Esophagus muscularis mucosa (tissue), 4 donors: ENCODE measurements around the gene HSPA1B. TPM values are rescaled to one million over a fixed set of nuclear protein-coding genes. Genes with fewer than 3 reads are reported as not detected.
"Not testable (repeated sequence)": the region's sequence is repeated elsewhere in the genome, so short reads cannot be mapped to it uniquely, and the experiment has no call there.

Experiments
- DNase-seq: peaks from one replicate; pipeline ENCODE4 v3.0.0-alpha.2; 2017; ENCODE audit errors: extremely low spot score
- H3K27ac ChIP-seq, 4 donors: fragments of 200-600 bp; sonication (generic); replicated peaks in 1 of 4; 1 replicate in 3 of 4; 2 replicates in 1 of 4; pipeline ENCODE4 v1.5.1; 2016 to 2019; ENCODE audit warnings: mild to moderate bottlenecking in 1 of 4
- H3K27me3 ChIP-seq, 4 donors: fragments of 200-600 bp; sonication (generic); one replicate each; pipeline versions ENCODE4 v1.5.1 to v1.6.0; 2016 to 2019
- H3K36me3 ChIP-seq, 4 donors: fragments of 200-600 bp; sonication (generic); one replicate each; pipeline ENCODE4 v1.5.1; 2016 to 2019
- H3K4me1 ChIP-seq, 4 donors: fragments of 200-600 bp; sonication (generic); one replicate each; pipeline ENCODE4 v1.5.1; 2016 to 2019
- H3K4me3 ChIP-seq, 4 donors: fragments of 200-600 bp; sonication (generic); 1 replicate in 2 of 4; 2 replicates in 2 of 4; pipeline ENCODE4 v1.5.1; 2016 to 2019; ENCODE audit warnings: mild to moderate bottlenecking in 4 of 4, moderate library complexity in 1 of 4
- H3K9me3 ChIP-seq, 4 donors: fragments of 200-600 bp; sonication (generic); 1 replicate in 3 of 4; 2 replicates in 1 of 4; pipeline ENCODE4 v1.5.1; 2016 to 2019
- CTCF ChIP-seq, 3 experiments: fragments of 200-600 bp in 2 of 3; fragments of 450-650 bp in 1 of 3; sonication (generic) in 2 of 3; IDR thresholded peaks; one replicate each; pipeline ENCODE4 v1.5.1; 2017 to 2019; ENCODE audit warnings: antibody characterized with exemption in 3 of 3, mild to moderate bottlenecking in 2 of 3, moderate library complexity in 1 of 3
- EP300 ChIP-seq: sonication (generic); formaldehyde crosslinking; IDR thresholded peaks from one replicate; pipeline ENCODE4 v1.6.1; 2017; ENCODE audit warnings: antibody characterized with exemption
- POLR2A ChIP-seq: fragments of 450-650 bp; IDR thresholded peaks from one replicate; pipeline ENCODE4 v1.6.1; 2017; ENCODE audit warnings: antibody characterized with exemption, moderate library complexity, mild to moderate bottlenecking, low read depth
- POLR2AphosphoS5 ChIP-seq, 2 donors: sonication (generic); formaldehyde crosslinking; IDR thresholded peaks; one replicate each; pipeline ENCODE4 v1.6.1; 2017; ENCODE audit warnings: antibody characterized with exemption in 2 of 2
- WGBS: methylation state at CpG from one replicate; pipeline ENCODE4 v1.1.5; 2018; 5-methylcytosine and 5-hydroxymethylcytosine counted together
- intact Hi-C: fragments of 100-400 bp; cut with DNase I; formaldehyde crosslinking; loops from one replicate; pipeline ENCODE4 v1.15.1; 2023
- total RNA-seq, 4 donors: library from RNA; depleted of rRNA; stranded (reverse); fragments of >200 nt; gene quantifications; one replicate each; pipeline versions ENCODE4 v1.1.0 to v1.2.1, GENCODE V29; 2016

The HSPA1B gene
- total RNA-seq, 4 donors from 2014 or later: 120 to 315 (median 274) TPM

- no peaks in the 10 kb centered on the region for H3K4me1 ChIP-seq
- no peak for DNase-seq
- H3K27me3 ChIP-seq: no peaks in the 10 kb centered on the region
- intact Hi-C loops: no loop called here
- WGBS: 92% methylated on average over 11 of the region's 11 CpGs
- peaks cover 35 to 92% (median 73%) of the 10 kb centered on the region in 4 donors for H3K36me3 ChIP-seq
- no peak overlapping the region for H3K4me3 ChIP-seq
- TF ChIP-seq POLR2AphosphoS5 (IDR thresholded peaks at IDR 0.05) (no peak), CTCF (IDR thresholded peaks at IDR 0.05) (no peak), EP300 (no peak), POLR2A (no peak)
- no peak overlapping the region for H3K27ac ChIP-seq
- no peaks in the 10 kb centered on the region for H3K9me3 ChIP-seq
These were observed 42.1 kb upstream of the HSPA1B start for GRCh38 chr6:31785475-31785874.

DNA sequence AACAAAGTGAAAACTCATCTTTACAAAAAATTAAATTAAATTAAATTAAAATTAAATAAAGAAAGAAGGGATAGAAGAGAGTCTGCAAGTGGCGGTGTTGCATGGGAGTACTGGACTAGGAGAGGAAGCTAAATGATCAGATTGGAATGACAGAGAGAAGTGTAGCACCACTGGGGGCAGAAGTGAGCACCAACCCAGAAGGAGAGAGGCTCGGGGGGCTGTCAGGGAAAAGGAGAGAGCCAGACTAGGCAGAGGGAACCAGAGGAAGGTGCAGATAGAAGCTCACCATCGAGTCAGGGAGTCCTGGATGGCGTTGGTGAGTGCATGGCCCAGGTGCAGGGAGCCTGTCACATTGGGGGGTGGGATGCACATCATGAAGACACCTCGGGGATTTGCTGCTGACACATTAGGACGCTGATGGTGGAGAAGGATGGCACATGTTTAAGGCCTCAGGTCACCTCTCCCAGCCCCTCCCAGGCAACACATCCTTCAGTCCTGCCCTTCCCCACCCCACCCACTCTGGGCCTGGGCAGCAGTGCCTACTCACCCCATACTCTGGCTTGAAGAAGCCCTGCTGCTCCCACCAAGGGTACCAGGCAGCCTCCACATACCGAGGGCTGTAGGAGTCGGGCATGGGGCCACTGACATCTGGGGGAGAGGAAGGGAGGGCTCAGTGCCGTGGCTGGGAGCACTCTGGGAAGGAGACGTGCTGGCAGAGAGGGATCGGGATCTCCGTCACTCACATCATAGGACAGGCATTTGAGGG lies 36.0 kb upstream of the HSPA1B start:
- DNase-seq: no peak
- no peaks in the 10 kb centered on the region for H3K27me3 ChIP-seq
- WGBS: 66% methylated on average over 12 of the region's 12 CpGs
- no peak overlapping the region for H3K27ac ChIP-seq
- H3K4me1 ChIP-seq: peaks cover 13 to 34% (median 29%) of the 10 kb centered on the region in 4 donors
- no peak overlapping the region for H3K4me3 ChIP-seq
- peaks cover 13 to 57% (median 35%) of the 10 kb centered on the region in 4 donors for H3K36me3 ChIP-seq
- H3K9me3 ChIP-seq: no peaks in the 10 kb centered on the region
- TF ChIP-seq CTCF (IDR thresholded peaks at IDR 0.05) (peak; percentile 44 to 62 (median 46)), POLR2A (no peak), EP300 (no peak), POLR2AphosphoS5 (IDR thresholded peaks at IDR 0.05) (no peak)
- intact Hi-C loops: loop anchor here (5.0 kb wide), 1 partner anchor 41 kb away; no protein-coding TSS in a partner anchor

GRCh38 chr6:31792090-31792374 lies 35.5 kb upstream of the HSPA1B start:
- intact Hi-C loops: loop anchor here (5.0 kb wide), 1 partner anchor 40 kb away; no protein-coding TSS in a partner anchor
- no peak for TF ChIP-seq POLR2A
- no peak for TF ChIP-seq CTCF (IDR thresholded peaks at IDR 0.05)
- no peak for TF ChIP-seq EP300
- TF ChIP-seq POLR2AphosphoS5 (IDR thresholded peaks at IDR 0.05): no peak
- peaks cover 13 to 55% (median 33%) of the 10 kb centered on the region in 4 donors for H3K36me3 ChIP-seq

DNA sequence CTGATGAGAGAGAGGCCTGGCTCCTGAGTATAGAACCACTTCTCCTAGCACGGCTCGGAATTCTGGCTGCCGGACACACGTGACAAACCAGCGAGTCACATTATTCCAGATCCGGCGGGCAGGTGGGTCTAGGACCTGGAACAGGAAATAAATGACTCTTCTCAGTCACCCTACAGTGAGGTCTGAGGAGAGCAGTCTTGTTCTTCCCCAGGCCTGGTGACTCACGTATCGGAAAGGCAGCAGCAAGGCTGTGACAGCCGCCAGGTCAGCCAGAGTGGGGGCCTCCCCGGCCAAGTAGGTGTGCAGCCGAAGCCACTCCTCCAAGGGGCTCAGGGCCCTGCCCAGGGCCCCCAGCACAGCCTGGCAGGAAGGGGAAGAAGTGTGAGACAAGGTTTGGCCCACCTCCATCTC lies 34.8 kb upstream of the HSPA1B start:
- Histone ChIP-seq H3K4me3 (no peak overlapping the region), H3K4me1 (peaks cover 13 to 34% (median 29%) of the 10 kb centered on the region in 4 donors), H3K9me3 (no peaks in the 10 kb centered on the region), H3K27me3 (no peaks in the 10 kb centered on the region), H3K36me3 (peaks cover 13 to 55% (median 32%) of the 10 kb centered on the region in 4 donors), H3K27ac (peak overlapping the region in 1 of 4 donors; percentile 22)
- 89% methylated on average over 9 of the region's 12 CpGs for WGBS
- intact Hi-C loops: loop anchor here (5.0 kb wide), 1 partner anchor 40 kb away; no protein-coding TSS in a partner anchor
- DNase-seq: no peak
- TF ChIP-seq CTCF (IDR thresholded peaks at IDR 0.05) (no peak), EP300 (no peak), POLR2A (no peak), POLR2AphosphoS5 (IDR thresholded peaks at IDR 0.05) (no peak)

More at GRCh38 chr6:31792090-31792374, 35.5 kb upstream of the HSPA1B start:
- Histone ChIP-seq H3K4me1 (peaks cover 13 to 34% (median 29%) of the 10 kb centered on the region in 4 donors), H3K27ac (no peak overlapping the region), H3K4me3 (no peak overlapping the region), H3K27me3 (no peaks in the 10 kb centered on the region), H3K9me3 (no peaks in the 10 kb centered on the region)
- DNase-seq: no peak
- WGBS: 81% methylated on average over 3 of the region's 3 CpGs

DNA sequence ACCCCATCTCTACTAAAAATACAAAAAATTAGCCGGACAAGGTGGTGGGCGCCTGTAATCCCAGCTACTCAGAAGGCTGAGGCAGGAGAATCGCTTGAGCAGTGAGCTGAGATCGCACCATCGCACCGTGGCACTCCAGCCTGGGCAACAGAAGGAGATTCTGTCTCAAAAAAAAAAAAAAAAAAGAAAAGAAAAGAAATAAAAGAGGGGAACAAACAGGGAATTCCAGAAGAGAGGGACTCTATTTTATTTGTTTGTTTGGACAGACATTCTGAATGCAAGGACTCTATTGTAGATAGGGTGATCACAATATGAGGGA lies 33.7 kb upstream of the HSPA1B start:
- Histone ChIP-seq H3K4me1 (peaks cover 13 to 34% (median 29%) of the 10 kb centered on the region in 4 donors), H3K4me3 (peak overlapping the region in 2 of 4 donors; percentile 93)
- intact Hi-C loops: loop anchor here (5.0 kb wide), 1 partner anchor 38 kb away; no protein-coding TSS in a partner anchor

More for the DNA sequence above, 33.7 kb upstream of the HSPA1B start:
- 92% methylated on average over 6 of the region's 6 CpGs for WGBS
- H3K27me3 ChIP-seq, DNase-seq, H3K9me3 ChIP-seq: not testable (repeated sequence)
- H3K27ac ChIP-seq: peak overlapping the region; percentile 92 to 99 (median 95)
- H3K36me3 ChIP-seq: peaks cover 13 to 50% (median 32%) of the 10 kb centered on the region in 4 donors
